PC-9 (cell line): ENCODE measurements around the gene FAM167B. TPM values are rescaled to one million over a fixed set of nuclear protein-coding genes. Genes with fewer than 3 reads are reported as not detected.

Experiments used
- BruUV-seq: library from RNA; stranded (reverse); fragments of 400-500 nt; replicated peaks from 2 replicates; lab custom pipeline; 2021; lab: Mats Ljungman, UMichigan
- CTCF ChIA-PET: fragments of 300-600 bp; sonication (Branson Sonifier 250); formaldehyde crosslinking; loops from one replicate; lab custom pipeline; 2022; ENCODE audit warnings: antibody characterized with exemption; lab: Charles Lee
- POLR2A ChIA-PET: fragments of 300-600 bp; sonication (Branson Sonifier 250); formaldehyde crosslinking; loops from one replicate; lab custom pipeline; 2022; ENCODE audit warnings: antibody characterized with exemption; ENCODE audit not compliant: unreplicated experiment; lab: Charles Lee
- DNase-seq, 2 experiments: peaks; one replicate each; pipeline versions ENCODE4 v3.0.0 to v3.0.0-alpha.2; 2015 to 2022; ENCODE audit warnings: mixed read lengths in 1 of 2
- H2AFZ ChIP-seq: fragments of 200-600 bp; sonication (generic); 2 replicates; pipeline ENCODE4 v1.8.1; 2017; ENCODE audit warnings: antibody characterized with exemption
- H3F3A ChIP-seq: fragments of 200-600 bp; sonication (generic); 2 replicates; pipeline ENCODE4 v1.8.1; 2017; ENCODE audit warnings: antibody characterized with exemption, mild to moderate bottlenecking, low read depth; ENCODE audit not compliant: insufficient read depth
- H3K27ac ChIP-seq: fragments of 200-600 bp; sonication (generic); 2 replicates; pipeline ENCODE4 v1.6.1; 2016; ENCODE audit warnings: mixed run types
- H3K27me3 ChIP-seq: fragments of 200-600 bp; sonication (generic); 2 replicates; pipeline ENCODE4 v1.6.1; 2016; ENCODE audit warnings: low read depth, mixed run types; ENCODE audit not compliant: insufficient read depth
- H3K36me3 ChIP-seq: fragments of 200-600 bp; sonication (generic); 2 replicates; pipeline ENCODE4 v1.6.1; 2016; ENCODE audit warnings: low read depth, mixed run types
- H3K4me1 ChIP-seq: fragments of 200-600 bp; sonication (generic); replicated peaks from 2 replicates; pipeline ENCODE4 v1.6.1; 2016; ENCODE audit warnings: mixed run types; ENCODE audit not compliant: insufficient read depth
- H3K4me2 ChIP-seq: fragments of 200-600 bp; sonication (generic); 2 replicates; pipeline ENCODE4 v1.6.1; 2017; ENCODE audit warnings: mixed run types
- H3K4me3 ChIP-seq: fragments of 200-600 bp; sonication (generic); 2 replicates; pipeline ENCODE4 v1.6.1; 2016; ENCODE audit warnings: mixed run types
- H3K79me2 ChIP-seq: fragments of 200-600 bp; sonication (generic); 2 replicates; pipeline ENCODE4 v1.6.1; 2017; ENCODE audit warnings: low read depth, mixed run types
- H3K9me2 ChIP-seq: fragments of 200-600 bp; sonication (generic); 2 replicates; pipeline ENCODE4 v1.8.1; 2017; ENCODE audit warnings: mild to moderate bottlenecking; ENCODE audit not compliant: insufficient read depth
- H3K9me3 ChIP-seq: fragments of 200-600 bp; sonication (generic); 2 replicates; pipeline ENCODE4 v1.8.1; 2016; ENCODE audit warnings: low read depth; ENCODE audit not compliant: insufficient read depth
- H4K20me1 ChIP-seq: fragments of 200-600 bp; sonication (generic); 2 replicates; pipeline ENCODE4 v1.8.1; 2017; ENCODE audit not compliant: insufficient read depth
- EZH2 ChIP-seq: fragments of 200-600 bp; sonication (generic); IDR thresholded peaks from 2 replicates; pipeline ENCODE4 v1.8.0; 2017; ENCODE audit warnings: antibody characterized with exemption, low read depth
- intact Hi-C: fragments of 100-400 bp; cut with micrococcal nuclease; formaldehyde crosslinking; loops from one replicate; pipeline ENCODE4 v1.10.0; 2022; ENCODE audit not compliant: unreplicated experiment
- total RNA-seq: library from RNA; stranded (reverse); gene quantifications from 2 replicates; pipeline ENCODE4 v1.2.3, GENCODE V29; 2021
- TF ChIP-seq, protein P1 (sequence below): fragments of 200-600 bp; sonication (generic); conservative IDR thresholded peaks from 2 replicates; pipeline ENCODE4 v1.6.1; 2017; ENCODE audit warnings: mixed run types, antibody characterized with exemption, mild to moderate bottlenecking, moderate library complexity

The FAM167B gene
- total RNA-seq, 1 experiment from 2014 or later, result 1.6 TPM

DNA sequence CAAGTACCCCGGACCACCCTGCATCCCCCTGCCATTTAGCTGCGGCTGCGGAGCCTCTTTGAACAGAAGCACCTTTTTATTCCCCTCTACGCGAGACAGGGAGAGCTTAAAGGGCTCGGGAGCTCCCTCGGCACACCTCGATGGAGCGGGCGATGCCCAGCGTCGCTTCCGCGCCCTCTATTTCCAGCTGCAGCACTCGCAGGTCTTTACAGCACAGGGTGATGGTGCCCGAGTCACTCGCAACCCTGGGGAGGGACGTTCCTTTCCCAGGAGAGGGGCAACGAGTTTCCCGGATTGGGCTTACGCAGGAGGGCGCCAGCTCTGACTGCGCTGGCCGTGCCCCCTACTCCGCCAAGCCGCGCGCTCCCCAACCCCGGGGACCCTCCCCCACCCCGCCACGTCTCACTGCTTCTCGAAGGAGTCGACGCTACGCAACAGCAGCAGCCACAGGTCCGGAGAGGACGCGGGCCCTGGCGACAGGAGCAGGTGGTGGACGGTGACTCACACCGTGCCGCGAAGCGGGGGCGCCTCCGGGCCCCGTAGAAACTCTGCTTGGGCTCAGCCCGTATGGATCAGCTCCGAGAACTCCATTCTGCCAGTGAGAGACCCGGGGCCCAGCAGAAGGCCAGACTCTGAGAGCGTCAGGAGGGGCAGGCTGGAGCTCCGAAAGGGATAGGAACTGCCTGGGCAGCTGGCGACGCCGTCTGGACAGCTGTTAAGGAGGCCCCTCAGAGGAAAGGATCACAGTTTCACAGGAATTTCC is 5.8 kb upstream of the FAM167B start:
- no peaks in the 10 kb centered on the region for H3K9me3 ChIP-seq
- H3F3A ChIP-seq, result peaks cover 32% of the 10 kb centered on the region
- intact Hi-C loops, result no loop called here
- ChIA-PET POLR2A (interaction anchor here (0.5 kb wide), 2 partner anchors 90 to 532 kb away, joined by 3 to 4 read pairs; no protein-coding TSS in a partner anchor), CTCF (interaction anchor here (0.6 to 0.8 kb wide), 3 partner anchors 9 to 598 kb away, joined by 3 to 9 read pairs (median 4); no protein-coding TSS in a partner anchor)
- H3K4me3 ChIP-seq, result peak overlapping the region; percentile 63
- H3K4me2 ChIP-seq, result peak overlapping the region; percentile 86
- no peaks in the 10 kb centered on the region for H3K36me3 ChIP-seq
- BruUV-seq, result no TSS peak
- no peaks in the 10 kb centered on the region for H3K79me2 ChIP-seq
- no peaks in the 10 kb centered on the region for H3K27me3 ChIP-seq
- H3K9me2 ChIP-seq, result no peaks in the 10 kb centered on the region
- no peaks in the 10 kb centered on the region for H4K20me1 ChIP-seq
- DNase-seq, result peak; percentile 44 to 48
- H2AFZ ChIP-seq, result peak overlapping the region; percentile 80
- no peak overlapping the region for H3K27ac ChIP-seq
- TF ChIP-seq, protein P1, sequence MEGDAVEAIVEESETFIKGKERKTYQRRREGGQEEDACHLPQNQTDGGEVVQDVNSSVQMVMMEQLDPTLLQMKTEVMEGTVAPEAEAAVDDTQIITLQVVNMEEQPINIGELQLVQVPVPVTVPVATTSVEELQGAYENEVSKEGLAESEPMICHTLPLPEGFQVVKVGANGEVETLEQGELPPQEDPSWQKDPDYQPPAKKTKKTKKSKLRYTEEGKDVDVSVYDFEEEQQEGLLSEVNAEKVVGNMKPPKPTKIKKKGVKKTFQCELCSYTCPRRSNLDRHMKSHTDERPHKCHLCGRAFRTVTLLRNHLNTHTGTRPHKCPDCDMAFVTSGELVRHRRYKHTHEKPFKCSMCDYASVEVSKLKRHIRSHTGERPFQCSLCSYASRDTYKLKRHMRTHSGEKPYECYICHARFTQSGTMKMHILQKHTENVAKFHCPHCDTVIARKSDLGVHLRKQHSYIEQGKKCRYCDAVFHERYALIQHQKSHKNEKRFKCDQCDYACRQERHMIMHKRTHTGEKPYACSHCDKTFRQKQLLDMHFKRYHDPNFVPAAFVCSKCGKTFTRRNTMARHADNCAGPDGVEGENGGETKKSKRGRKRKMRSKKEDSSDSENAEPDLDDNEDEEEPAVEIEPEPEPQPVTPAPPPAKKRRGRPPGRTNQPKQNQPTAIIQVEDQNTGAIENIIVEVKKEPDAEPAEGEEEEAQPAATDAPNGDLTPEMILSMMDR, result no peak
- no peak for TF ChIP-seq EZH2
- H3K4me1 ChIP-seq, result peaks cover 12% of the 10 kb centered on the region

DNA sequence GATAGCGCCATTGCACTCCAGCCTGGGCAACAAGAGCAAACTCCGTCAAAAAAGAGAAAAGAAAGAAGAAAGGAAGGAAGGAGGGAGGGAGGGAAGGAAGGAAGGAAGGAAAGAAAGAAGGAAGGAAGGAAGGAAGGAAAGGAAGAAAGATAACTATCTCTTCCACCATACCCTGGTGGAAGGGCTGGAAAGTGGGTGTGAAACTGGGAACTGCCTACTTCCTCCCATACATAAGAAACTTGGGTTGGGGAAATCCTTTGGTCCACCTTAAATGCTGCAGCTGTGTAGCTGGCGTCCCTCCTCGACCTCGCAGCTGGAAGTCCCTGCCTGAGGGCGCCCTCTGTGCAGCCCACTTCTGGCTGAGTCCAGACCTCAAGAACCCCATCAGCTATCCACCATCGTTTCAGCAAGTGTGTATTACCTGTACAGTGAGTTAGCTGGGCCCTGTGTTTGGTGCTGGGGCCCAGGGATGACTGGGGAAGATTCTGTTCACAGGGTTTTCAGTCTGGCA is 4.6 kb upstream of the FAM167B start:
- peaks cover 20% of the 10 kb centered on the region; the same call in 1 of the 2 replicates for H3F3A ChIP-seq
- no peak overlapping the region for H3K4me2 ChIP-seq
- no peaks in the 10 kb centered on the region for H3K36me3 ChIP-seq
- H3K27ac ChIP-seq, result no peak overlapping the region
- no peak for TF ChIP-seq EZH2
- TF ChIP-seq, protein P1, result no peak
- H3K27me3 ChIP-seq, result no peaks in the 10 kb centered on the region
- H2AFZ ChIP-seq, result no peak overlapping the region
- no peaks in the 10 kb centered on the region for H3K9me2 ChIP-seq
- H3K4me3 ChIP-seq, result no peak overlapping the region
- no peak for DNase-seq
- ChIA-PET CTCF (interaction anchor here (0.6 kb wide), 1 partner anchor 352 kb away, joined by 3 read pairs; no protein-coding TSS in a partner anchor), POLR2A (interaction anchor here (0.6 kb wide), 1 partner anchor 35 kb away, joined by 3 read pairs; no protein-coding TSS in a partner anchor)
- no TSS peak for BruUV-seq
- no peaks in the 10 kb centered on the region for H4K20me1 ChIP-seq
- H3K9me3 ChIP-seq, result no peaks in the 10 kb centered on the region
- H3K4me1 ChIP-seq, result peaks cover 6% of the 10 kb centered on the region; the same call in 1 of the 2 replicates
- H3K79me2 ChIP-seq, result no peaks in the 10 kb centered on the region
- intact Hi-C loops, result no loop called here

DNA sequence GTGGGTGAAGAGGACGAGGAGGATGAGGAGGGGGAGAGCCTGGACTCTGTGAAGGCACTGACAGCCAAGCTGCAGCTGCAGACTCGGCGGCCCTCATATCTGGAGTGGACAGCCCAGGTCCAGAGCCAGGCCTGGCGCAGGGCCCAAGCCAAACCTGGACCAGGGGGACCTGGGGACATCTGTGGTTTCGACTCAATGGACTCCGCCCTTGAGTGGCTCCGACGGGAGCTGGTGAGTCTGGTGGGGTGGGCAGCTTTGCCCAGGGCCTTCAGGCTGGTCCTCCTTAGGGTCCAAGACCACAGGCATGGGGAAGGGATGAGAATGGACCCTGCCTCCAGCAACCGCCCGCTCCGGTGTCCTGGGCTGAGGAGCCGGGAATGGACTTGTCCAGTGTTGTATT is 430 bp downstream of the FAM167B start:
- Histone ChIP-seq H2AFZ (no peak overlapping the region), H3K79me2 (no peaks in the 10 kb centered on the region), H3K4me2 (no peak overlapping the region), H3K27ac (no peak overlapping the region), H3K9me3 (no peaks in the 10 kb centered on the region), H4K20me1 (no peaks in the 10 kb centered on the region), H3K27me3 (no peaks in the 10 kb centered on the region), H3K4me3 (no peak overlapping the region), H3K36me3 (no peaks in the 10 kb centered on the region), H3F3A (peaks cover 4% of the 10 kb centered on the region; the same call in 1 of the 2 replicates), H3K9me2 (no peaks in the 10 kb centered on the region), H3K4me1 (no peaks in the 10 kb centered on the region)
- BruUV-seq, result no TSS peak
- DNase-seq, result no peak
- intact Hi-C loops, result no loop called here
- TF ChIP-seq, protein P1, result no peak
- ChIA-PET CTCF (no interaction called here), POLR2A (interaction anchor here (0.6 kb wide), 1 partner anchor 84 kb away, joined by 6 read pairs; no protein-coding TSS in a partner anchor)
